AG09319 (cell line): ENCODE data around the gene GPR171.

Experiments used
- DNase-seq: peaks from one replicate; pipeline ENCODE4 v3.0.0-alpha.2; 2010; ENCODE audit warnings: low read depth; ENCODE audit errors: extremely low read depth
- CTCF ChIP-seq: IDR thresholded peaks from 2 replicates; pipeline ENCODE4 v1.5.1; 2011; ENCODE audit warnings: low read depth, mild to moderate bottlenecking, inconsistent platforms, low read length, moderate library complexity

The GPR171 gene

GRCh38 chr3:151224268-151224866, 21.4 kb upstream of the GPR171 start:
- DNase-seq, result no peak
- TF ChIP-seq CTCF, result no peak

- DNase-seq, result no peak
- TF ChIP-seq CTCF, result no peak
Observed at GRCh38 chr3:151219056-151219455, 16.0 kb upstream of the GPR171 start.

GRCh38 chr3:151218136-151218535, 15.1 kb upstream of the GPR171 start:
- no peak for DNase-seq
- TF ChIP-seq CTCF, result no peak

- no peak for TF ChIP-seq CTCF
- no peak for DNase-seq
Observed at GRCh38 chr3:151216641-151217607, 13.9 kb upstream of the GPR171 start.

- DNase-seq, result no peak
- TF ChIP-seq CTCF, result no peak
Observed at GRCh38 chr3:151214459-151214858, 11.4 kb upstream of the GPR171 start.

- TF ChIP-seq CTCF, result no peak
Observed at GRCh38 chr3:151213881-151214280, 10.9 kb upstream of the GPR171 start.

GRCh38 chr3:151213151-151213550, 10.1 kb upstream of the GPR171 start:
- TF ChIP-seq CTCF, result no peak
- no peak for DNase-seq

More at GRCh38 chr3:151213881-151214280, 10.9 kb upstream of the GPR171 start:
- DNase-seq, result no peak
